AG04450 (cell line): ENCODE measurements around the gene CDK14. TPM values are rescaled to one million over a fixed set of nuclear protein-coding genes. Genes with fewer than 3 reads are reported as not detected.

Source experiments
- CTCF ChIA-PET: fragments of 300-600, 350-600 bp; formaldehyde crosslinking; extraction: SDS; loops from one replicate; lab custom pipeline; 2022; ENCODE audit warnings: antibody characterized with exemption, inconsistent platforms; lab: Charles Lee
- POLR2A ChIA-PET: fragments of 350-600 bp; formaldehyde crosslinking; extraction: SDS; loops from one replicate; lab custom pipeline; 2021; ENCODE audit warnings: antibody characterized with exemption, inconsistent platforms; lab: Yijun Ruan, JAX
- DNase-seq: peaks from one replicate; pipeline ENCODE4 v3.0.0-alpha.2; 2011; ENCODE audit warnings: low read depth, low spot score
- H3K27ac ChIP-seq: one replicate; pipeline ENCODE4 v1.5.1; 2012; ENCODE audit warnings: low read depth, low read length, control low read depth
- H3K27me3 ChIP-seq: one replicate; pipeline ENCODE4 v1.6.0; 2012; ENCODE audit warnings: low read length; ENCODE audit not compliant: control insufficient read depth, insufficient read depth
- H3K4me3 ChIP-seq: 2 replicates; pipeline ENCODE4 v1.5.1; 2011; ENCODE audit warnings: mild to moderate bottlenecking, low read depth, low read length, control low read depth
- H3K9me3 ChIP-seq: 2 replicates; pipeline ENCODE4 v1.5.1; 2012; ENCODE audit warnings: low read length; ENCODE audit not compliant: control insufficient read depth, insufficient read depth
- CTCF ChIP-seq: IDR thresholded peaks from 2 replicates; pipeline ENCODE4 v1.5.1; 2011; ENCODE audit warnings: low read depth, low read length, control low read depth, inconsistent platforms
- polyA plus RNA-seq: library from polyadenylated mRNA; depleted of rRNA; stranded (reverse); fragments of >200 nt; gene quantifications from 2 replicates; pipeline ENCODE4 v1.2.3, GENCODE V29; 2011

Gene CDK14
- polyA plus RNA-seq, 1 experiment, result 28.4 TPM

- no peaks in the 10 kb centered on the region for H3K9me3 ChIP-seq
- no peak for DNase-seq
- H3K27ac ChIP-seq, result no peak overlapping the region
- POLR2A ChIA-PET, result no interaction called here
- no peak overlapping the region for H3K4me3 ChIP-seq
- CTCF ChIA-PET, result interaction anchor here (3.1 kb wide), 1 partner anchor 12 kb away, joined by 17 read pairs; the partner anchor contains the start of gene CDK14
- no peak for TF ChIP-seq CTCF
- no peaks in the 10 kb centered on the region for H3K27me3 ChIP-seq
Measured at GRCh38 chr7:90607196-90607595, 11.1 kb downstream of the CDK14 start.

GRCh38 chr7:90610105-90610504, 14.0 kb downstream of the CDK14 start:
- ChIA-PET POLR2A (no interaction called here), CTCF (interaction anchor here (1.0 to 1.2 kb wide), 2 partner anchors 13 to 19 kb away, joined by 3 read pairs; no protein-coding TSS in a partner anchor)
- Histone ChIP-seq H3K27me3 (no peaks in the 10 kb centered on the region), H3K9me3 (no peaks in the 10 kb centered on the region), H3K27ac (no peak overlapping the region), H3K4me3 (no peak overlapping the region)
- no peak for DNase-seq
- TF ChIP-seq CTCF, result no peak

- H3K27me3 ChIP-seq, result no peaks in the 10 kb centered on the region
- TF ChIP-seq CTCF, result no peak
- H3K9me3 ChIP-seq, result no peaks in the 10 kb centered on the region
- H3K27ac ChIP-seq, result no peak overlapping the region
- H3K4me3 ChIP-seq, result no peak overlapping the region
- ChIA-PET POLR2A (no interaction called here), CTCF (interaction anchor here (0.6 to 1.0 kb wide), 4 partner anchors 15 to 313 kb away, joined by 3 to 4 read pairs (median 3); partner anchors contain the start of gene CDK14)
- DNase-seq, result no peak
Measured at GRCh38 chr7:90611115-90611514, 15.0 kb downstream of the CDK14 start.

GRCh38 chr7:90613088-90613498, 17.0 kb downstream of the CDK14 start:
- POLR2A ChIA-PET, result no interaction called here
- Histone ChIP-seq H3K4me3 (no peak overlapping the region), H3K27ac (no peak overlapping the region)

More at GRCh38 chr7:90613088-90613498, 17.0 kb downstream of the CDK14 start:
- no peak for DNase-seq
- TF ChIP-seq CTCF, result no peak
- H3K9me3 ChIP-seq, result no peaks in the 10 kb centered on the region
- H3K27me3 ChIP-seq, result no peaks in the 10 kb centered on the region
- CTCF ChIA-PET, result interaction anchor here (1.5 kb wide), 1 partner anchor 16 kb away, joined by 5 read pairs; the partner anchor contains the start of gene CDK14
